ENCODE data around the gene ERGIC1. TPM values are rescaled to one million over a fixed set of nuclear protein-coding genes. Genes with fewer than 3 reads are reported as not detected.
A peak's percentile ranks its signal among the peaks of the same experiment; 100 is the strongest.

Gene ERGIC1
- total and polyA plus RNA-seq, 4 experiments from 2014 or later, result 10.6 to 51.0 (median 32.3) TPM

GRCh38 chr5:172856336-172856735 lies 22.3 kb downstream of the ERGIC1 start:
- H3K9me3 Mint-ChIP-seq, result peaks cover 0 to 2% (median 0%) of the 10 kb centered on the region in 8 donors
- CTCF ChIA-PET (ENCODE audit: partially characterized antibody), result no interaction called here
- H3K4me3 Mint-ChIP-seq, result no peak overlapping the region

GRCh38 chr5:172857982-172858381 lies 23.9 kb downstream of the ERGIC1 start:
- Histone ChIP-seq H3K27me3 (ENCODE audit: insufficient read depth, low read length) (no peaks in the 10 kb centered on the region), H3K4me3 (ENCODE audit: low read length in 2 of 2) (no peak overlapping the region), H3K36me3 (ENCODE audit: insufficient read depth, low read length) (no peaks in the 10 kb centered on the region), H3K27ac (ENCODE audit: low read depth, low read length) (no peak overlapping the region), H3K4me1 (ENCODE audit: insufficient read depth, low read length) (peaks cover 32% of the 10 kb centered on the region), H3K9me3 (ENCODE audit: control insufficient read depth in 1 of 2, low read length in 2 of 2) (no peaks in the 10 kb centered on the region)
- CTCF ChIA-PET (ENCODE audit: partially characterized antibody), result interaction anchor here (2.9 kb wide), 1 partner anchor 74 kb away, joined by 13 read pairs; no protein-coding TSS in a partner anchor
- no peaks in the 10 kb centered on the region for H3K27me3 Mint-ChIP-seq
- peaks cover 25 to 66% (median 47%) of the 10 kb centered on the region in 4 donors for H3K4me1 Mint-ChIP-seq
- no peak overlapping the region for H3K4me3 Mint-ChIP-seq
- peaks cover 3 to 4% of the 10 kb centered on the region in 2 donors for H3K36me3 Mint-ChIP-seq
- DNase-seq, result no peak
- H3K9me3 Mint-ChIP-seq, result peaks cover 0 to 2% (median 0%) of the 10 kb centered on the region in 8 donors
- POLR2A ChIA-PET (ENCODE audit: partially characterized antibody), result no interaction called here
- H3K27ac Mint-ChIP-seq, result peak overlapping the region in 1 of 7 donors; percentile 25
- intact Hi-C loops (cut with micrococcal nuclease), result no loop called here

More at GRCh38 chr5:172856336-172856735, 22.3 kb downstream of the ERGIC1 start:
- intact Hi-C loops (cut with micrococcal nuclease), result no loop called here
- H3K36me3 ChIP-seq (ENCODE audit: insufficient read depth, low read length), result no peaks in the 10 kb centered on the region
- Mint-ChIP-seq H3K27me3 (no peaks in the 10 kb centered on the region), H3K36me3 (peaks cover 0 to 7% of the 10 kb centered on the region in 2 donors), H3K4me1 (peaks cover 22 to 65% (median 43%) of the 10 kb centered on the region in 4 donors), H3K27ac (peak overlapping the region in 5 of 7 donors; percentile 20 to 91 (median 80))
- peaks cover 21% of the 10 kb centered on the region for H3K4me1 ChIP-seq (ENCODE audit: insufficient read depth, low read length)
- no peaks in the 10 kb centered on the region for H3K9me3 ChIP-seq (ENCODE audit: control insufficient read depth in 1 of 2, low read length in 2 of 2)
- POLR2A ChIA-PET (ENCODE audit: partially characterized antibody), result interaction anchor here (0.8 kb wide), 1 partner anchor 84 kb away, joined by 3 read pairs; no protein-coding TSS in a partner anchor
- no peak for DNase-seq
- no peak overlapping the region for H3K4me3 ChIP-seq (ENCODE audit: low read length in 2 of 2)
- no peaks in the 10 kb centered on the region for H3K27me3 ChIP-seq (ENCODE audit: insufficient read depth, low read length)
- no peak overlapping the region for H3K27ac ChIP-seq (ENCODE audit: low read depth, low read length)

- ChIA-PET POLR2A (ENCODE audit: partially characterized antibody) (no interaction called here), CTCF (ENCODE audit: partially characterized antibody) (interaction anchor here (2.9 kb wide), 1 partner anchor 74 kb away, joined by 13 read pairs; no protein-coding TSS in a partner anchor)
- H3K4me1 ChIP-seq (ENCODE audit: insufficient read depth, low read length), result peaks cover 27% of the 10 kb centered on the region
Measured at GRCh38 chr5:172858511-172858989, 24.5 kb downstream of the ERGIC1 start.

GRCh38 chr5:172858990-172859811 lies 25.1 kb downstream of the ERGIC1 start:
- no peak for DNase-seq
- Histone ChIP-seq H3K27ac (ENCODE audit: low read depth, low read length) (no peak overlapping the region), H3K36me3 (ENCODE audit: insufficient read depth, low read length) (no peaks in the 10 kb centered on the region), H3K9me3 (ENCODE audit: control insufficient read depth in 1 of 2, low read length in 2 of 2) (no peaks in the 10 kb centered on the region), H3K4me3 (ENCODE audit: low read length in 2 of 2) (no peak overlapping the region), H3K4me1 (ENCODE audit: insufficient read depth, low read length) (peaks cover 23% of the 10 kb centered on the region), H3K27me3 (ENCODE audit: insufficient read depth, low read length) (no peaks in the 10 kb centered on the region)
- peak overlapping the region in 3 of 7 donors; percentile 9 to 43 (median 35) for H3K27ac Mint-ChIP-seq
- no peaks in the 10 kb centered on the region for H3K27me3 Mint-ChIP-seq
- peaks cover 0 to 2% (median 0%) of the 10 kb centered on the region in 8 donors for H3K9me3 Mint-ChIP-seq
- peaks cover 24 to 61% (median 43%) of the 10 kb centered on the region in 4 donors for H3K4me1 Mint-ChIP-seq
- ChIA-PET POLR2A (ENCODE audit: partially characterized antibody) (interaction anchor here (3.9 kb wide), 1 partner anchor 88 kb away, joined by 18 read pairs; the partner anchor contains the start of gene DUSP1), CTCF (ENCODE audit: partially characterized antibody) (interaction anchor here (0.9 to 2.9 kb wide), 3 partner anchors 66 to 145 kb away, joined by 3 to 13 read pairs (median 5); no protein-coding TSS in a partner anchor)
- H3K36me3 Mint-ChIP-seq, result peaks cover 4 to 8% of the 10 kb centered on the region in 2 donors
- no peak overlapping the region for H3K4me3 Mint-ChIP-seq
- intact Hi-C loops (cut with micrococcal nuclease), result no loop called here

More at GRCh38 chr5:172858511-172858989, 24.5 kb downstream of the ERGIC1 start:
- Mint-ChIP-seq H3K4me3 (no peak overlapping the region), H3K4me1 (peaks cover 25 to 65% (median 47%) of the 10 kb centered on the region in 4 donors), H3K36me3 (peaks cover 4 to 5% of the 10 kb centered on the region in 2 donors), H3K9me3 (peaks cover 0 to 2% (median 0%) of the 10 kb centered on the region in 8 donors), H3K27me3 (no peaks in the 10 kb centered on the region), H3K27ac (peak overlapping the region in 1 of 7 donors; percentile 25)
- Histone ChIP-seq H3K27ac (ENCODE audit: low read depth, low read length) (no peak overlapping the region), H3K36me3 (ENCODE audit: insufficient read depth, low read length) (no peaks in the 10 kb centered on the region), H3K27me3 (ENCODE audit: insufficient read depth, low read length) (no peaks in the 10 kb centered on the region), H3K9me3 (ENCODE audit: control insufficient read depth in 1 of 2, low read length in 2 of 2) (no peaks in the 10 kb centered on the region), H3K4me3 (ENCODE audit: low read length in 2 of 2) (no peak overlapping the region)
- intact Hi-C loops (cut with micrococcal nuclease), result no loop called here
- DNase-seq, result no peak

GRCh38 chr5:172859966-172860365 lies 25.9 kb downstream of the ERGIC1 start:
- Mint-ChIP-seq H3K9me3 (peaks cover 0 to 2% (median 0%) of the 10 kb centered on the region in 8 donors), H3K4me1 (peaks cover 21 to 54% (median 37%) of the 10 kb centered on the region in 4 donors), H3K27me3 (no peaks in the 10 kb centered on the region), H3K27ac (peak overlapping the region in 4 of 7 donors; percentile 9 to 72 (median 52)), H3K36me3 (peaks cover 0 to 8% of the 10 kb centered on the region in 2 donors), H3K4me3 (no peak overlapping the region)
- no peaks in the 10 kb centered on the region for H3K9me3 ChIP-seq (ENCODE audit: control insufficient read depth in 1 of 2, low read length in 2 of 2)
- H3K36me3 ChIP-seq (ENCODE audit: insufficient read depth, low read length), result no peaks in the 10 kb centered on the region
- no peak for DNase-seq
- POLR2A ChIA-PET (ENCODE audit: partially characterized antibody), result interaction anchor here (3.9 kb wide), 1 partner anchor 89 kb away, joined by 18 read pairs; the partner anchor contains the start of gene DUSP1
- H3K4me3 ChIP-seq (ENCODE audit: low read length in 2 of 2), result no peak overlapping the region
- intact Hi-C loops (cut with micrococcal nuclease), result no loop called here
- CTCF ChIA-PET (ENCODE audit: partially characterized antibody), result interaction anchor here (0.9 to 2.9 kb wide), 4 partner anchors 67 to 145 kb away, joined by 3 to 13 read pairs (median 4); partner anchors contain the start of gene RPL26L1
- H3K4me1 ChIP-seq (ENCODE audit: insufficient read depth, low read length), result peaks cover 19% of the 10 kb centered on the region
- H3K27ac ChIP-seq (ENCODE audit: low read depth, low read length), result no peak overlapping the region
- H3K27me3 ChIP-seq (ENCODE audit: insufficient read depth, low read length), result no peaks in the 10 kb centered on the region

- intact Hi-C loops (cut with micrococcal nuclease), result no loop called here
- peaks cover 22 to 48% (median 36%) of the 10 kb centered on the region in 4 donors for H3K4me1 Mint-ChIP-seq
- H3K9me3 Mint-ChIP-seq, result peaks cover 0 to 2% (median 0%) of the 10 kb centered on the region in 8 donors
- Histone ChIP-seq H3K4me3 (ENCODE audit: low read length in 2 of 2) (no peak overlapping the region), H3K9me3 (ENCODE audit: control insufficient read depth in 1 of 2, low read length in 2 of 2) (no peaks in the 10 kb centered on the region), H3K4me1 (ENCODE audit: insufficient read depth, low read length) (peaks cover 19% of the 10 kb centered on the region), H3K27ac (ENCODE audit: low read depth, low read length) (no peak overlapping the region), H3K36me3 (ENCODE audit: insufficient read depth, low read length) (no peaks in the 10 kb centered on the region), H3K27me3 (ENCODE audit: insufficient read depth, low read length) (no peaks in the 10 kb centered on the region)
- peaks cover 0 to 8% of the 10 kb centered on the region in 2 donors for H3K36me3 Mint-ChIP-seq
- no peak for DNase-seq
- ChIA-PET CTCF (ENCODE audit: partially characterized antibody) (interaction anchor here (0.9 to 2.9 kb wide), 4 partner anchors 68 to 146 kb away, joined by 3 to 13 read pairs (median 4); partner anchors contain the start of gene RPL26L1), POLR2A (ENCODE audit: partially characterized antibody) (interaction anchor here (3.9 kb wide), 1 partner anchor 90 kb away, joined by 18 read pairs; the partner anchor contains the start of gene DUSP1)
- no peaks in the 10 kb centered on the region for H3K27me3 Mint-ChIP-seq
- no peak overlapping the region for H3K4me3 Mint-ChIP-seq
- peak overlapping the region in 3 of 7 donors; percentile 71 to 74 (median 72) for H3K27ac Mint-ChIP-seq
Measured at GRCh38 chr5:172860520-172861443, 26.7 kb downstream of the ERGIC1 start.

All from CD4-positive, alpha-beta memory T cell (primary cell).